Endothelial cell of umbilical vein (primary cell): ENCODE data around the gene SFSWAP. TPM values are rescaled to one million over a fixed set of nuclear protein-coding genes. Genes with fewer than 3 reads are reported as not detected.

ENCODE experiments used
- BruUV-seq: library from RNA; stranded (reverse); fragments of 400-500 nt; replicated peaks from 2 replicates; lab custom pipeline; 2021; lab: Mats Ljungman, UMichigan
- CTCF ChIA-PET: fragments of 300-600, 350-600 bp; sonication (Branson Sonifier 250); formaldehyde crosslinking; loops from one replicate; lab custom pipeline; 2021; ENCODE audit warnings: antibody characterized with exemption, inconsistent platforms; lab: Charles Lee
- POLR2A ChIA-PET: fragments of 300-600, 350-600 bp; sonication (Branson Sonifier 250); formaldehyde crosslinking; loops from one replicate; lab custom pipeline; 2021; ENCODE audit warnings: antibody characterized with exemption, inconsistent platforms; lab: Charles Lee
- DNase-seq: peaks from one replicate; pipeline ENCODE4 v3.0.0-alpha.2; 2011; ENCODE audit warnings: low read depth, low spot score
- FAIRE-seq: peaks from 2 replicates; lab custom pipeline; 2011; peaks lifted over from hg19 to GRCh38; lab: Jason Lieb, UNC
- H2AFZ ChIP-seq: 2 replicates; pipeline ENCODE4 v1.6.0; 2012; ENCODE audit warnings: low read depth, low read length, control low read depth, inconsistent platforms
- H3K27ac ChIP-seq: 2 replicates; pipeline ENCODE4 v1.5.1; 2011; ENCODE audit warnings: low read depth, mild to moderate bottlenecking, control low read depth, low read length, moderate library complexity; ENCODE audit not compliant: insufficient read depth
- H3K27me3 ChIP-seq, 2 experiments: 2 replicates each; pipeline versions ENCODE4 v1.6.0 to v1.6.1; 2011; ENCODE audit warnings: low read length in 2 of 2, mixed read lengths in 1 of 2; ENCODE audit not compliant: control insufficient read depth in 2 of 2, insufficient read depth in 2 of 2
- H3K36me3 ChIP-seq, 2 experiments: 2 replicates in 1 of 2; 3 replicates in 1 of 2; pipeline ENCODE4 v1.5.1; 2011; ENCODE audit warnings: low read length in 2 of 2, mild to moderate bottlenecking in 1 of 2, moderate library complexity in 1 of 2; ENCODE audit not compliant: control insufficient read depth in 2 of 2, insufficient read depth in 2 of 2; ENCODE audit errors: extremely low read depth in 1 of 2
- H3K4me1 ChIP-seq: 3 replicates; pipeline ENCODE4 v1.5.1; 2011; ENCODE audit warnings: mild to moderate bottlenecking, low read length; ENCODE audit not compliant: control insufficient read depth, insufficient read depth; ENCODE audit errors: extremely low read depth
- H3K4me2 ChIP-seq: 2 replicates; pipeline ENCODE4 v1.6.1; 2011; ENCODE audit warnings: low read length, control low read depth, mixed read lengths; ENCODE audit not compliant: insufficient read depth
- H3K4me3 ChIP-seq, 3 experiments: fragments of 200-600 bp in 1 of 3; sonication (generic), shearing (Covaris generic) in 1 of 3; replicated peaks in 1 of 3; 2 replicates each; pipeline ENCODE4 v1.5.1; 2011 to 2016; ENCODE audit warnings: control low read depth in 3 of 3, low read length in 3 of 3, mild to moderate bottlenecking in 2 of 3, inconsistent platforms in 1 of 3, low read depth in 1 of 3, moderate library complexity in 1 of 3; ENCODE audit not compliant: insufficient read depth in 1 of 3
- H3K79me2 ChIP-seq: 2 replicates; pipeline ENCODE4 v1.6.0; 2012; ENCODE audit warnings: low read length, inconsistent platforms; ENCODE audit not compliant: control insufficient read depth, insufficient read depth
- H3K9ac ChIP-seq: replicated peaks from 2 replicates; pipeline ENCODE3; 2011; ENCODE audit warnings: low read length, control low read depth; ENCODE audit not compliant: insufficient read depth; ENCODE audit errors: extremely low read depth
- H3K9me1 ChIP-seq: replicated peaks from 3 replicates; pipeline ENCODE4 v1.6.0; 2011; ENCODE audit warnings: mild to moderate bottlenecking, low read length; ENCODE audit not compliant: control insufficient read depth, insufficient read depth; ENCODE audit errors: extremely low read depth
- H3K9me3 ChIP-seq: replicated peaks from 2 replicates; pipeline ENCODE4 v1.5.1; 2012; ENCODE audit warnings: low read length, inconsistent platforms; ENCODE audit not compliant: control insufficient read depth, insufficient read depth
- H4K20me1 ChIP-seq: replicated peaks from 2 replicates; pipeline ENCODE3; 2011; ENCODE audit warnings: mild to moderate bottlenecking, low read length; ENCODE audit not compliant: control insufficient read depth, insufficient read depth; ENCODE audit errors: extremely low read depth
- EZH2 ChIP-seq: IDR thresholded peaks from 2 replicates; pipeline ENCODE4 v1.6.1; 2012; ENCODE audit warnings: borderline replicate concordance, low read depth, mild to moderate bottlenecking, moderate library complexity, low read length, inconsistent platforms; ENCODE audit not compliant: severe bottlenecking
- FOS ChIP-seq: IDR thresholded peaks from 2 replicates; pipeline ENCODE4 v1.6.1; 2011; ENCODE audit warnings: mild to moderate bottlenecking, low read length, moderate library complexity, borderline replicate concordance; ENCODE audit not compliant: insufficient read depth
- GATA2 ChIP-seq: IDR thresholded peaks from 2 replicates; pipeline ENCODE4 v1.7.0; 2011; ENCODE audit warnings: low read depth, mild to moderate bottlenecking, moderate library complexity, mixed read lengths, low read length; ENCODE audit not compliant: insufficient read length, insufficient read depth
- JUN ChIP-seq: IDR thresholded peaks from 2 replicates; pipeline ENCODE4 v1.6.1; 2011; ENCODE audit warnings: borderline replicate concordance, low read depth; ENCODE audit not compliant: insufficient read length, insufficient read depth
- MYC ChIP-seq: IDR thresholded peaks from one replicate; pipeline ENCODE4 v1.6.1; 2011; ENCODE audit warnings: mild to moderate bottlenecking, low read depth, low read length
- POLR2A ChIP-seq: IDR thresholded peaks from 2 replicates; pipeline ENCODE4 v1.6.1; 2012; ENCODE audit warnings: low read depth, mild to moderate bottlenecking, control low read depth, low read length
- POLR2AphosphoS5 ChIP-seq: IDR thresholded peaks from 2 replicates; pipeline ENCODE4 v1.6.1; 2012; ENCODE audit warnings: low read depth, mild to moderate bottlenecking, control low read depth, low read length, moderate library complexity; ENCODE audit not compliant: insufficient read depth
- dilution Hi-C: fragments of 300-500 bp; cut with MboI; formaldehyde crosslinking; loops from one replicate; pipeline ENCODE4 v1.15.0; 2019; ENCODE audit warnings: low sequenced_read_pairs; ENCODE audit not compliant: extremely low pct_ligation_motif_present
- intact Hi-C: fragments of 100-400 bp; cut with micrococcal nuclease; formaldehyde crosslinking; loops from one replicate; pipeline ENCODE4 v1.10.0; 2022
- polyA plus RNA-seq, 4 experiments: library from polyadenylated mRNA; depleted of rRNA in 3 of 4; stranded (reverse) in 3 of 4; unstranded in 1 of 4; fragments of >200 nt; gene quantifications; 2 replicates each; pipeline versions ENCODE4 v1.2.1 to v1.2.3, GENCODE V29; 2011 to 2012; ENCODE audit warnings: missing spikeins in 1 of 4
- total RNA-seq: library from RNA; stranded (reverse); gene quantifications from 2 replicates; pipeline ENCODE4 v1.2.3, GENCODE V29; 2021
- TF ChIP-seq, protein P1 (sequence below): IDR thresholded peaks from 2 replicates; pipeline ENCODE4 v1.6.1; 2011; ENCODE audit not compliant: insufficient read depth, insufficient read length
- TF ChIP-seq, protein P2 (sequence below), 2 donors: IDR thresholded peaks; 1 replicate in 1 of 2; 2 replicates in 1 of 2; pipeline ENCODE4 v1.5.1; 2011; ENCODE audit warnings: low read length in 2 of 2, mild to moderate bottlenecking in 2 of 2, moderate library complexity in 2 of 2, control low read depth in 1 of 2, inconsistent platforms in 1 of 2, low read depth in 1 of 2; ENCODE audit not compliant: insufficient read depth in 1 of 2; ENCODE audit errors: extremely low read depth in 1 of 2

The SFSWAP gene
- total and polyA plus RNA-seq, 2 donors (not counting 3 experiments of a cell fraction or from before 2014, with no cell fraction given) = 38.1 to 53.3 TPM

DNA sequence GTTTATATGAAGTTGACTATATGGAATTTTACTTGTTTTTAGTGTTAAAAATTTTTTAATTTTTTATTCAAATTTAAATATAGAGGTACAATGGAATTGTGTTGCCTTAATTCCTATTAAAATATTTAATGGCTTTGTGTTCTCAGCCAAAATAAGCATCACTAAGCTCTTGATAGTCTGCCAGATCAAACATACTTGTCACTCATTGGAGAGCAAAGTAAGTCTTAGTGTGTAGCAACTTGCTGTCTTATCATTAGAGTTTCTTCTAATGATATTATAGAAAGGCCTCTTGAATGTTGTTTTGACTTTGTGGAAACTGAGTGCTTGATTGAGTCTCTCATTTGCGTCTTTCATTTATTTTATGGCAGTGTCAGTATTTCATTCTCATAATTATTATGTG is 10.7 kb downstream of the SFSWAP start:
- POLR2A ChIA-PET = no interaction called here
- no peak overlapping the region for H3K27ac ChIP-seq

More for the DNA sequence above, 10.7 kb downstream of the SFSWAP start:
- intact Hi-C loops (no loop called here), dilution Hi-C loops (no loop called here)
- H3K4me1 ChIP-seq = no peaks in the 10 kb centered on the region
- H3K79me2 ChIP-seq = peaks cover 30% of the 10 kb centered on the region
- no peak for TF ChIP-seq FOS
- TF ChIP-seq GATA2 = no peak
- TF ChIP-seq EZH2 = no peak
- no peak for TF ChIP-seq POLR2AphosphoS5
- TF ChIP-seq MYC = no peak
- no peak for TF ChIP-seq POLR2A
- TF ChIP-seq, protein P1, sequence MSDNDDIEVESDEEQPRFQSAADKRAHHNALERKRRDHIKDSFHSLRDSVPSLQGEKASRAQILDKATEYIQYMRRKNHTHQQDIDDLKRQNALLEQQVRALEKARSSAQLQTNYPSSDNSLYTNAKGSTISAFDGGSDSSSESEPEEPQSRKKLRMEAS = no peak
- no peak for TF ChIP-seq JUN
- TF ChIP-seq, protein P2, sequence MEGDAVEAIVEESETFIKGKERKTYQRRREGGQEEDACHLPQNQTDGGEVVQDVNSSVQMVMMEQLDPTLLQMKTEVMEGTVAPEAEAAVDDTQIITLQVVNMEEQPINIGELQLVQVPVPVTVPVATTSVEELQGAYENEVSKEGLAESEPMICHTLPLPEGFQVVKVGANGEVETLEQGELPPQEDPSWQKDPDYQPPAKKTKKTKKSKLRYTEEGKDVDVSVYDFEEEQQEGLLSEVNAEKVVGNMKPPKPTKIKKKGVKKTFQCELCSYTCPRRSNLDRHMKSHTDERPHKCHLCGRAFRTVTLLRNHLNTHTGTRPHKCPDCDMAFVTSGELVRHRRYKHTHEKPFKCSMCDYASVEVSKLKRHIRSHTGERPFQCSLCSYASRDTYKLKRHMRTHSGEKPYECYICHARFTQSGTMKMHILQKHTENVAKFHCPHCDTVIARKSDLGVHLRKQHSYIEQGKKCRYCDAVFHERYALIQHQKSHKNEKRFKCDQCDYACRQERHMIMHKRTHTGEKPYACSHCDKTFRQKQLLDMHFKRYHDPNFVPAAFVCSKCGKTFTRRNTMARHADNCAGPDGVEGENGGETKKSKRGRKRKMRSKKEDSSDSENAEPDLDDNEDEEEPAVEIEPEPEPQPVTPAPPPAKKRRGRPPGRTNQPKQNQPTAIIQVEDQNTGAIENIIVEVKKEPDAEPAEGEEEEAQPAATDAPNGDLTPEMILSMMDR (IDR thresholded peaks at IDR 0.05; ENCODE audit: extremely low read depth in 1 of 2, insufficient read depth in 1 of 2, low read depth in 1 of 2, low read length in 2 of 2) = no peak
- H3K4me2 ChIP-seq = no peak overlapping the region
- CTCF ChIA-PET = no interaction called here
- no peak overlapping the region for H3K9ac ChIP-seq
- no peak overlapping the region for H3K4me3 ChIP-seq
- H3K27me3 ChIP-seq = no peaks in the 10 kb centered on the region
- no peak for FAIRE-seq
- no peak overlapping the region for H2AFZ ChIP-seq
- H3K9me3 ChIP-seq = no peaks in the 10 kb centered on the region
- H4K20me1 ChIP-seq = no peaks in the 10 kb centered on the region
- peaks cover 20 to 28% of the 10 kb centered on the region in 2 experiments for H3K36me3 ChIP-seq
- no peak for DNase-seq
- H3K9me1 ChIP-seq = no peaks in the 10 kb centered on the region
- BruUV-seq = no TSS peak
